ENCODE results near the gene OASL. TPM values are rescaled to one million over a fixed set of nuclear protein-coding genes. Genes with fewer than 3 reads are reported as not detected.
A peak's percentile ranks its signal among the peaks of the same experiment; 100 is the strongest.

OASL gene
- total RNA-seq, 2 experiments from 2014 or later = 11.1 to 11.4 TPM

GRCh38 chr12:121015825-121016766, 22.9 kb downstream of the OASL start, which contains the start of gene C12orf43:
TSS of gene C12orf43 (minus strand) at chr12:121016487. CDS start at chr12:121016474, 13 bp downstream.
- peak; percentile 98 for ATAC-seq
- Mint-ChIP-seq H3K4me1 (ENCODE audit: low read depth) (peaks cover 23% of the 10 kb centered on the region), H3K4me3 (peak within 1 kb of the TSS; percentile 98), H3K27me3 (no peaks in the 10 kb centered on the region), H3K36me3 (ENCODE audit: low read depth) (peaks cover 14% of the 10 kb centered on the region), H3K27ac (peak within 1 kb of the TSS; percentile 94), H3K9me3 (no peaks in the 10 kb centered on the region)
- ChIA-PET POLR2A (interaction anchor here (0.7 to 2.2 kb wide), 5 partner anchors 14 to 44 kb away, joined by 3 to 9 read pairs (median 6); no protein-coding TSS in a partner anchor), CTCF (interaction anchor here (0.6 to 2.8 kb wide), 4 partner anchors 10 to 103 kb away, joined by 3 to 15 read pairs (median 8); no protein-coding TSS in a partner anchor)
- intact Hi-C loops (cut with micrococcal nuclease) = no loop called here
- DNase-seq = peak; percentile 98
- no peak for TF ChIP-seq CTCF (IDR thresholded peaks at IDR 0.05)

- CTCF ChIA-PET = interaction anchor here (0.6 to 2.8 kb wide), 7 partner anchors 8 to 214 kb away, joined by 3 to 6 read pairs (median 4); no protein-coding TSS in a partner anchor
- no peak for TF ChIP-seq CTCF (IDR thresholded peaks at IDR 0.05)
- POLR2A ChIA-PET = interaction anchor here (1.4 kb wide), 1 partner anchor 15 kb away, joined by 4 read pairs; no protein-coding TSS in a partner anchor
- ATAC-seq = no peak
- Mint-ChIP-seq H3K4me3 (no peak overlapping the region), H3K27me3 (no peaks in the 10 kb centered on the region), H3K36me3 (ENCODE audit: low read depth) (peaks cover 26% of the 10 kb centered on the region), H3K27ac (no peak overlapping the region), H3K4me1 (ENCODE audit: low read depth) (peaks cover 23% of the 10 kb centered on the region), H3K9me3 (no peaks in the 10 kb centered on the region)
- no peak for DNase-seq
- intact Hi-C loops (cut with micrococcal nuclease) = loop anchor here (5.0 kb wide), 1 partner anchor 79 kb away; no protein-coding TSS in a partner anchor
Observed at GRCh38 chr12:121013715-121014114, 25.3 kb downstream of the OASL start.

GRCh38 chr12:121011820-121012219, 27.2 kb downstream of the OASL start:
- Mint-ChIP-seq H3K36me3 (ENCODE audit: low read depth) (peaks cover 39% of the 10 kb centered on the region), H3K4me1 (ENCODE audit: low read depth) (peaks cover 23% of the 10 kb centered on the region), H3K27ac (no peak overlapping the region), H3K4me3 (no peak overlapping the region), H3K27me3 (no peaks in the 10 kb centered on the region), H3K9me3 (no peaks in the 10 kb centered on the region)
- no peak for DNase-seq
- TF ChIP-seq CTCF (IDR thresholded peaks at IDR 0.05) = no peak
- CTCF ChIA-PET = no interaction called here
- ATAC-seq = no peak
- POLR2A ChIA-PET = no interaction called here
- intact Hi-C loops (cut with micrococcal nuclease) = loop anchor here (5.0 kb wide), 1 partner anchor 80 kb away; no protein-coding TSS in a partner anchor

- no peak for DNase-seq
- ATAC-seq = no peak
- H3K9me3 Mint-ChIP-seq = no peaks in the 10 kb centered on the region
- H3K27ac Mint-ChIP-seq = no peak overlapping the region
- peaks cover 40% of the 10 kb centered on the region for H3K36me3 Mint-ChIP-seq (ENCODE audit: low read depth)
- H3K4me1 Mint-ChIP-seq (ENCODE audit: low read depth) = peaks cover 19% of the 10 kb centered on the region
- ChIA-PET CTCF (interaction anchor here (1.5 to 7.5 kb wide), 2 partner anchors 19 to 49 kb away, joined by 3 to 88 read pairs; no protein-coding TSS in a partner anchor), POLR2A (interaction anchor here (0.6 to 1.2 kb wide), 2 partner anchors 9 to 75 kb away, joined by 3 read pairs; no protein-coding TSS in a partner anchor)
- intact Hi-C loops (cut with micrococcal nuclease) = loop anchor here (5.0 kb wide), 1 partner anchor 81 kb away; no protein-coding TSS in a partner anchor
- H3K4me3 Mint-ChIP-seq = no peak overlapping the region
- TF ChIP-seq CTCF (IDR thresholded peaks at IDR 0.05) = no peak
- no peaks in the 10 kb centered on the region for H3K27me3 Mint-ChIP-seq
Observed at GRCh38 chr12:121010860-121011259, 28.2 kb downstream of the OASL start.
